ENCODE measurements around the gene ATP2B2.

ATP2B2 gene

DNA sequence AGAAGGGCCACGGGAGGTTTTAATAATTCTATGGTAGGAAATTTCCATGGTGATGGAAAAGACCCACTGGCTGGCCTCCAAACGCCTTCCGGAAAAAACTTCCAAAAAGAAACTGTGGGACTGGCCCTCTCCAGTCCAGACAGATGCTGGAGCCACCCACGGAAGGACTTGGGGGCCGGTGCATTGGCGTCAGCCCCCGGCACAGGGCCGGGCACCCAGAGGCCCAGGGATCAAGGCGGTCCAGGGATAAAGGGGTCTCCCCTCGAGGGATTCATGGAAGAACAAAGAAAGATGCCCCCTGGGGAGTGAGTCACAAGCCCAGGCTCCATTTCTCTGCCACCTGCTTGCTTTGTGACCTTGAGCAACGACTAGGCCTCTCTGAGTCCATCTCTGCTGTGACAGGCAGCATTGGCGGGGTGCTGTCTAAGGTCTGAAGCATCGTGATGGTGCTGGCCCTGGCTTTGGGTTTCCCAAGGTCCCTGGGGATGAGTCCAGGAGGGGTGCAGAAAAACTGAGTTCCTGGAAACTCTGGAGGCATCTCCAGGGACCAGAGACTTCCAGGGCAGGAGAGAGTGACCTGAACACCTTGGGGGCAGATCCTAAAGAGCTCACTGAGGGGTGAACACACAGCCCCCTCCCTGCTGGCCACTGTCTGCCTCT, 21.6 kb downstream of the ATP2B2 start:
- Histone ChIP-seq H3K9me3 (ENCODE audit: control insufficient read depth, low read length) (no peaks in the 10 kb centered on the region), H3K27me3 (ENCODE audit: control insufficient read depth, insufficient read depth, low read length) (no peaks in the 10 kb centered on the region), H3K36me3 (ENCODE audit: control insufficient read depth, insufficient read depth, low read length) (no peaks in the 10 kb centered on the region), H3K4me3 (ENCODE audit: low read length) (no peak overlapping the region), H3K9ac (ENCODE audit: low read length) (no peak overlapping the region), H3K4me1 (ENCODE audit: control insufficient read depth, insufficient read depth, low read length) (no peaks in the 10 kb centered on the region)

DNA sequence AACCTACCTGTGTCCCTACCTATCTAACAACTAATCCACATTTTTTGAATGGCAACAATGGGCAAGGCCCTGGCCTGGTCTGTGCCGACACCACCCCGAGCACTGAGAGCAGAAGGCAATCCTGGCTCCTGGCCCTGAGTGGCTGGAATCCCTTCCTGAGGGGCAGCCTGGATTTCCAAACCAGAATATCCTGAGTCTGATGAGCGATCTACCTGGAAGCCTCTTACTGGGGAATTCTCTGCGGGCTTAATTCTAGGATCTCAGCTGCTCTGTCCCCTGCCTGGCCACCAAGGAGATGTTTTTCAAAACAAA, 22.1 kb downstream of the ATP2B2 start:
- H3K27me3 ChIP-seq (ENCODE audit: control insufficient read depth, insufficient read depth, low read length): no peaks in the 10 kb centered on the region
- no peaks in the 10 kb centered on the region for H3K36me3 ChIP-seq (ENCODE audit: control insufficient read depth, insufficient read depth, low read length)
- H3K4me3 ChIP-seq (ENCODE audit: low read length): no peak overlapping the region
- no peak overlapping the region for H3K9ac ChIP-seq (ENCODE audit: low read length)
- no peaks in the 10 kb centered on the region for H3K4me1 ChIP-seq (ENCODE audit: control insufficient read depth, insufficient read depth, low read length)
- no peaks in the 10 kb centered on the region for H3K9me3 ChIP-seq (ENCODE audit: control insufficient read depth, low read length)

- Histone ChIP-seq H3K9me3 (ENCODE audit: control insufficient read depth, low read length) (no peaks in the 10 kb centered on the region), H3K4me1 (ENCODE audit: control insufficient read depth, insufficient read depth, low read length) (no peaks in the 10 kb centered on the region), H3K9ac (ENCODE audit: low read length) (no peak overlapping the region), H3K27me3 (ENCODE audit: control insufficient read depth, insufficient read depth, low read length) (no peaks in the 10 kb centered on the region), H3K36me3 (ENCODE audit: control insufficient read depth, insufficient read depth, low read length) (no peaks in the 10 kb centered on the region), H3K4me3 (ENCODE audit: low read length) (no peak overlapping the region)
Observed at GRCh38 chr3:10482631-10483363, 22.6 kb downstream of the ATP2B2 start.

- Histone ChIP-seq H3K9ac (ENCODE audit: low read length) (no peak overlapping the region), H3K27me3 (ENCODE audit: control insufficient read depth, insufficient read depth, low read length) (no peaks in the 10 kb centered on the region), H3K4me1 (ENCODE audit: control insufficient read depth, insufficient read depth, low read length) (no peaks in the 10 kb centered on the region), H3K36me3 (ENCODE audit: control insufficient read depth, insufficient read depth, low read length) (no peaks in the 10 kb centered on the region), H3K4me3 (ENCODE audit: low read length) (no peak overlapping the region), H3K9me3 (ENCODE audit: control insufficient read depth, low read length) (no peaks in the 10 kb centered on the region)
Observed at GRCh38 chr3:10480871-10481378, 24.5 kb downstream of the ATP2B2 start.

- Histone ChIP-seq H3K4me3 (ENCODE audit: low read length) (no peak overlapping the region), H3K9me3 (ENCODE audit: control insufficient read depth, low read length) (no peaks in the 10 kb centered on the region), H3K27me3 (ENCODE audit: control insufficient read depth, insufficient read depth, low read length) (no peaks in the 10 kb centered on the region), H3K36me3 (ENCODE audit: control insufficient read depth, insufficient read depth, low read length) (no peaks in the 10 kb centered on the region), H3K4me1 (ENCODE audit: control insufficient read depth, insufficient read depth, low read length) (no peaks in the 10 kb centered on the region), H3K9ac (ENCODE audit: low read length) (no peak overlapping the region)
Observed at GRCh38 chr3:10479311-10479710, 26.1 kb downstream of the ATP2B2 start.

DNA sequence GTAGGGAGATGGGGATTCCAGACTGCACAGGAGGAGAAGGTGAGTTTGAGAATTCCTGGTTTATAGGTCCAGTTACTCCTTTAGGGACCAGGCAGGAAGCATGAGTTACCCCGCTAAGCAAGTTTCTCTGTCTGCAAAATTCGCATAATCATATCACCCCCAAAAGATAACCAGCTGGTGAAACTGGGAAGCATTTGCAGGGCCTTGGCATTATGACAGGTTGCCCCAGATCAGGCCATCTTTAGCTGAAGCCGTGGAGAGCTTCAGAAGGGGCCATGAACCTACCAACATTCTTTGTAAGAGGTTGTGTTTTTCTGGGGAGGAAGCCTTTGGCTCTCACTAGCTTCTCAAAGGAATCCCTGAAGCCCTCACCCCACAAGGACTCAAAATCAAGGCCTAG, 29.4 kb downstream of the ATP2B2 start:
- H3K27me3 ChIP-seq (ENCODE audit: control insufficient read depth, insufficient read depth, low read length): peaks cover 13% of the 10 kb centered on the region
- H3K36me3 ChIP-seq (ENCODE audit: control insufficient read depth, insufficient read depth, low read length): no peaks in the 10 kb centered on the region
- no peaks in the 10 kb centered on the region for H3K9me3 ChIP-seq (ENCODE audit: control insufficient read depth, low read length)
- H3K4me3 ChIP-seq (ENCODE audit: low read length): no peak overlapping the region
- H3K4me1 ChIP-seq (ENCODE audit: control insufficient read depth, insufficient read depth, low read length): no peaks in the 10 kb centered on the region
- no peak overlapping the region for H3K9ac ChIP-seq (ENCODE audit: low read length)

GRCh38 chr3:10474847-10475246, 30.5 kb downstream of the ATP2B2 start:
- H3K27me3 ChIP-seq (ENCODE audit: control insufficient read depth, insufficient read depth, low read length): peaks cover 23% of the 10 kb centered on the region
- no peak overlapping the region for H3K4me3 ChIP-seq (ENCODE audit: low read length)
- H3K4me1 ChIP-seq (ENCODE audit: control insufficient read depth, insufficient read depth, low read length): no peaks in the 10 kb centered on the region
- no peaks in the 10 kb centered on the region for H3K9me3 ChIP-seq (ENCODE audit: control insufficient read depth, low read length)
- no peaks in the 10 kb centered on the region for H3K36me3 ChIP-seq (ENCODE audit: control insufficient read depth, insufficient read depth, low read length)
- no peak overlapping the region for H3K9ac ChIP-seq (ENCODE audit: low read length)

DNA sequence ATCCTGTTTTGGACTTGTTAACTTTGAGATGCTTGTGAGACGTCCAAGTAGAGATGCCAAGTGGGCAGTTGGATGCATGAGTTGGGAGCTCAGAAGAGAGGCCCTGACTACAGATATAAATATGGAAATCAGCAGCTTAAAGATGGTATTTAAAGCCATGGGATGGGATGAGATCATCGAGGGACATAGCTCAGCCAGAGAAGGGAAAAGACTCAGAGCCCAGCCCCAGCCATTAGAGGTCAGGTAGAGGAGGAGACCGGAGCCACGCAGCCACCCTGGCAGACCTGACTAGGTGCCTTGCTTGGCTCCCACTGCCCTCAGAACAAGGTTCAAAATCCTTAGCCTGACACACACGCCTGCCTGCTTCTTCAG, 31.1 kb downstream of the ATP2B2 start:
- no peaks in the 10 kb centered on the region for H3K36me3 ChIP-seq (ENCODE audit: control insufficient read depth, insufficient read depth, low read length)
- peaks cover 27% of the 10 kb centered on the region for H3K27me3 ChIP-seq (ENCODE audit: control insufficient read depth, insufficient read depth, low read length)
- H3K4me3 ChIP-seq (ENCODE audit: low read length): no peak overlapping the region
- H3K9ac ChIP-seq (ENCODE audit: low read length): no peak overlapping the region
- no peaks in the 10 kb centered on the region for H3K4me1 ChIP-seq (ENCODE audit: control insufficient read depth, insufficient read depth, low read length)
- H3K9me3 ChIP-seq (ENCODE audit: control insufficient read depth, low read length): no peaks in the 10 kb centered on the region

DNA sequence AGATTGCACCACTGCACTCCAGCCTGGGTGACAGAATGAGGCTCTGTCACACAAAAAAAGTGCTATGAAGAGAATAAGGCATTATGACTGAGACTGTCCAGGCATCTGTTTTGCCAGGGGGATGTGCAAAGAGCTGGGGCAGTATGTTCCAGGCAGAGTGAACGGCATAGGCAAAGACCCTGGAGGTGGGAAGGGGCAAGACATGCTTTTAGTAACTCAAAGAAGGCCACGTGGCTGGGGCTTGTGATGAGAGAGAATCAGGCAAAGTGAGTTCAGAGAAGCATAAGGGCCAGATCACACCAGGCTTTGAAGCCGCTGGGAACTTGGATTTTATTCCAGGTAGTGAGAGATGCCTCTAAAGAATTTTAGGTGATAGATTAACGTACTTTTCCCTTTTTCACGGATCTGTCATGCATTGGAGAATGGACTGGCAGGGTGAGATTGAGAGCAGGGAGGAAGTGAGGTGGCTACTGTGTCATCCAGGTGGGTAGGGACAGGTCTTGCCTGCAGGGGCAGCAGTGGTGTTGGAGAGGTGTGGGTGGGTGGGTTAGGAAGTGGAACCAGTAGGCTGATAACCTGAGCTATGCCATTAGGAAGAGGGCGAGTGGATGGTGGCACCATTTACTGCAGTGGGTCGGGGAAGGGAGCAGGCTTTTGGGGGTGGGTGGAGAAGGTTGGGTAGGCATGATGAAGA, 31.7 kb downstream of the ATP2B2 start:
- no peaks in the 10 kb centered on the region for H3K9me3 ChIP-seq (ENCODE audit: control insufficient read depth, low read length)
- H3K9ac ChIP-seq (ENCODE audit: low read length): no peak overlapping the region
- peaks cover 27% of the 10 kb centered on the region for H3K27me3 ChIP-seq (ENCODE audit: control insufficient read depth, insufficient read depth, low read length)
- no peaks in the 10 kb centered on the region for H3K36me3 ChIP-seq (ENCODE audit: control insufficient read depth, insufficient read depth, low read length)
- no peak overlapping the region for H3K4me3 ChIP-seq (ENCODE audit: low read length)
- no peaks in the 10 kb centered on the region for H3K4me1 ChIP-seq (ENCODE audit: control insufficient read depth, insufficient read depth, low read length)

DNA sequence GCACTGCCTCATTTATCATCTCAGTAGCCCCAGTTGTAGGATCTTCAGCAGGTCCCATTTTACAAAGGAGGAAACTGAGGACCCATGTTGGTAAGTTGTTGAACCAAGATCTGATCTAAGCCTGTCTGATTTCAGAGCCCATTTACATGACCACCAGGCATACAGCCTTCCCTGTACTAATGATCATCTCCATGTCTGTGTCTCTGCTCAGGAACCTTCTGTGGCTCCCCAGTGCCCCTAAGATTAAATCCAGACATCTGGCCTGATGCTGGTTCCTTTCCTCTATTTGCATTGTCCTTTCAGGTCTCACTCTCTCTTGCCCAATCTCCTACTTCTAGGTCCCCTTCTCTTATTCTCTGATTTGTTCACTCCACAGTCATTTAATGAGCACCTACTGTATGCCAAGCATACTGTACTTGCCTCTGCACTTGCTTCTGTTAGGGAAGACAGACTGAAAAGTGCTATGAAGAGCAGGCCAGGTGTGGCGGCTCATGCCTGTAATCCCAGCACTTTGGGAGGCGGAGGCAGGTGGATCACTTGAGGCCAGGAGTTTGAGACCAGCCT, 32.4 kb downstream of the ATP2B2 start:
- H3K27me3 ChIP-seq (ENCODE audit: control insufficient read depth, insufficient read depth, low read length): peaks cover 27% of the 10 kb centered on the region
- H3K9ac ChIP-seq (ENCODE audit: low read length): no peak overlapping the region
- H3K36me3 ChIP-seq (ENCODE audit: control insufficient read depth, insufficient read depth, low read length): no peaks in the 10 kb centered on the region
- H3K4me3 ChIP-seq (ENCODE audit: low read length): no peak overlapping the region
- H3K9me3 ChIP-seq (ENCODE audit: control insufficient read depth, low read length): no peaks in the 10 kb centered on the region
- H3K4me1 ChIP-seq (ENCODE audit: control insufficient read depth, insufficient read depth, low read length): no peaks in the 10 kb centered on the region

GRCh38 chr3:10471054-10471688, 34.2 kb downstream of the ATP2B2 start:
- Histone ChIP-seq H3K4me1 (ENCODE audit: control insufficient read depth, insufficient read depth, low read length) (no peaks in the 10 kb centered on the region), H3K36me3 (ENCODE audit: control insufficient read depth, insufficient read depth, low read length) (no peaks in the 10 kb centered on the region), H3K27me3 (ENCODE audit: control insufficient read depth, insufficient read depth, low read length) (peaks cover 27% of the 10 kb centered on the region), H3K9me3 (ENCODE audit: control insufficient read depth, low read length) (no peaks in the 10 kb centered on the region), H3K4me3 (ENCODE audit: low read length) (no peak overlapping the region), H3K9ac (ENCODE audit: low read length) (no peak overlapping the region)
